HG03457 (cell line): ENCODE data around the gene ZBTB47.

ENCODE experiments used
- ATAC-seq: cut with Tn5 transposase; IDR thresholded peaks from one replicate; pipeline ENCODE4 v1.9.1; 2021; ENCODE audit warnings: moderate number of reproducible peaks; ENCODE audit not compliant: unreplicated experiment

Gene ZBTB47

DNA sequence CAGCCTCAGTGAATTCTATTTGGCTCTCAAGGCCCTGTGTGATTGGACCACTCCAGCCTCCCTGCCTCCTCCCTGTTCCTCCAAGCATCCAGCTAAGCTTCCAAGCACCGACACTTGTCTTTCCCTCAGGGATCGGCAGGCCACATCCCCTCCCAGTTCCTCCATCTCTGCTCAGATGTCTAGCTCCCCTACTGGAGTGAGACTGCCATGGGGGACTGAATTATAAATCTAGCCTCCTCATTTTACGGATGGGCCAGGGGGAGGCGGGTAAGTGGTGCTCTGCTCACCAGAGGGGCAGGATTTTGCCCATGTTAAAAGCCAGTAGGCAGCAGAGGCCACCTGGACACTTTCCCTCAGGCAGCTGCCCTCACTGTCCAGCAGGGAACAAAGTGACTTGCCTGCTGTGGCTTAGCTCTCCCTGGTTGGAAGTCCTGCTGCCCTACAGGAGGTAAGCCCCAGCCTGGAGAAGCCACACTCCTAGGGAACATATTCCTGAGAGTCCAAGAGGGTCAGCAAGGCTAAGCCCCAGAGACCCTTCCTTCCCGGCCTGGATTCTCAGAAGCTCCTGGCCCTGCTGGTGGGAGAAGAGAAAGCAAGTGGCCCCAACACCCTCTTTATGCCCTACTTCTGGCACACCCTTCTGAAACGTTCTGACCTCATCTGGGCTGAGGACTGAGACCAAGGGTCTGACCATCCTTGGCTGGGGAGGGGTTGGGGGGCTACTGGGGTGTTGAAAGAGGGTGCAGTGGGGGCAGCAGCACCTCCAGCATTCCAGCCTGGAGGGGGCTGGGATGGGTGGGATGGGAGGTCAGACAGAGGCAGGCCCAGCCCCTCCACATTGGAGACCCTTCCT, 58.2 kb downstream of the ZBTB47 start:
- ATAC-seq: no peak

DNA sequence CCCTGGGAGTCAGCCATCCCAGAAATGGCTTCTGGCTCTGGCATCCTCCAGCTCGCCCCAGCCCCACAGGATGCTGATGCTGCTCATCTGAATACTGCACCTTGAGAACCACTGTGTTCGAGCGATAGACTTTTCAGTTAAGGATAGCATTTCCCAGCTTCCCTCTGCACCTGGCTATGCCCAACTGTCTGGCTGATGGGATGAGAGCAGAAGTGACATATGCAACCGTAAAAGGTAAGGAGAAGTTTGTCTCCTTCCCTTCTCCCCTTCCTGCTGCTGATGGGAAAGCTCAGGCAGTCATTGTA, 58.8 kb downstream of the ZBTB47 start:
- ATAC-seq: no peak

DNA sequence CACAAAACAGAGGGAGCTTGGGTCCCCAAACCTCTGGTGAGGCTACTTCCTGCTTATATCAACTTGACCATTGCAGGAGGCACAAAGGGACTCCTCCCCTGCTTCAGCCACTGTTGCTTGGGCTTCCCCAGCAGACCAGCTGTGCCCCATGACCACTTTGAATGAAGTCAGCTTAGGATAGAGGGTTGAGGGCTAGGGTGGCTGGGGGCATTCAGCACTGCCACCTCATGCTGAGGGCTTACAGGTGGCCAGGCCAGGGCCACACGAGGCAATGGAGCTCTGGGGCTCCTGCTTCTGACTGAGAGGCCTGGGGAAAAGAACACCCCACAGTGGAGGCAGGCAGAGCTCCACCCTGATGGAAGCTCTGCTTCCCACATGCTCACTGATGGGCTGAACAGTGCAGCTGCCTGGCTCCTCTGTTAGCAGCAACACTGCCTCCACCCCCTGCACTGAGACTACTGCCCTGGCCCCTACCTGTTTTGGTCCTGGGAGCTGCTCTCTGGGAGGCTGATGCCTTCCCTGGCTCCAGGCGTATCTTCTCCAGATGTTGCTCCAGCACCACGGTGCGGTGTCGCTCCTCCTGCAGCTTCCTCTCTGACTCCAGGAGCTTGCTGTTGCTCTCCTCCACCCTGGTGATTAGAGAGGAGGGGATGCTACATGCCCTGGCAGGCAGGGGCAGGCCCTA, 59.3 kb downstream of the ZBTB47 start:
- ATAC-seq: no peak

DNA sequence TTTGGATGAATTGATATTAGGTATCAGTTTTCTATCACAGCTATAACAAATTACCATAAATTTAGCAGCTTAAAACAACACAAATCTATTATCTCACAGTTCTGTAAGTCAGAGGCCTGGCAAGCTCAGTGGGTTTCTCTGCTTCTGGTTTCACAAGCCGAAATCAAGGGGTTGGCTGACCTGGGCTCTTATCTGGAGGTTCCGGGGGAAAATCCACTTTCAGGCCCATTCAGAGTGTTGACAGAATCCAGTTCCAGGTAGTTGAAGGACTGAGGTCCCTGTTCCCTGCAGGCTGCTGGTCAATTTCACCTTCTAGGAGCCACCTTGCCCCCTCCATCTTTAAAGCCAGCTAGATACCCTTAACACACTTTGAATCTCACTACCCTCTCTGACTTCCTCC, 60.2 kb downstream of the ZBTB47 start:
- ATAC-seq: no peak

DNA sequence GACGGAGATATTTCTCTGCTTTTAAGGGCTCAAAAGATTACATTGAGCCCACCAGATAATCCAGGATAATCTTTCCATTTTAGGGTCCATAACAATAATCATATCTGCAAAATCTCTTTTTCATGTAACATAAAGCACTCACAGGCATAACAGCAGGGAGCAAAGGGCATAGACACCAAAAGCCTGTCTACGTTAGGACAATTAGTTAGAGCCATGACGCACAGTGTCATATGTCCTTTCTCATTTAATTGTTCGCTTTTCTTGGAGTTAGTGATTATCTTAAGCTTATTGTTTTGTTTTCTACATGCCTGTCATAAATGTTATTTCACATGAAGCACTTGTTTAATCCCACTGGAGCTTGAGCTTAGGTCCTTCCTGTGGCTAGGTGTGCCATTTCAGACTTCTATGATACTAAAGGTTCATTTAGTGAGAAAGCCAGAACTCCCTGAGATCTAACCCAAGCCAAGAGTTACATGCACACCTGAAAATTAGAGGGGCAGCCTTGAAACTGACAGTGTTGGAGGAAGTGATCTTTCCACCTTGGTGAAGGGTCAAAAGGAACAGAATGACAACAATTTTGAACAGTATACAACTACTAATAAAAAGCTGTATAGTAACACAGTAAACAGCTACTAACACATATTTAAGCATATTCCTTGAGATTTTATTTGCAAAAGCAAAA, 60.8 kb downstream of the ZBTB47 start:
- ATAC-seq: no peak
